SU-DHL-6 (cell line): ENCODE measurements around the gene EWSR1.

Experiments used
- H2AFZ ChIP-seq: fragments of 200-600 bp; sonication (generic); 2 replicates; pipeline ENCODE4 v1.6.1; 2014; ENCODE audit warnings: low read depth, mild to moderate bottlenecking, moderate library complexity, mixed read lengths, antibody characterized with exemption, low read length; ENCODE audit not compliant: severe bottlenecking
- H3F3A ChIP-seq: fragments of 200-600 bp; shearing (Covaris generic); 2 replicates; pipeline ENCODE4 v1.6.0; 2016; ENCODE audit warnings: antibody characterized with exemption, mild to moderate bottlenecking; ENCODE audit not compliant: insufficient read depth
- H3K27ac ChIP-seq: fragments of 200-600 bp; sonication (generic); 2 replicates; pipeline ENCODE4 v1.5.1; 2016; ENCODE audit warnings: low read depth, mild to moderate bottlenecking, low read length, moderate library complexity, mixed read lengths
- H3K27me3 ChIP-seq: fragments of 200-600 bp; sonication (generic), shearing (Covaris generic); 2 replicates; pipeline ENCODE4 v1.6.0; 2014; ENCODE audit warnings: mild to moderate bottlenecking, low read length
- H3K36me3 ChIP-seq: fragments of 200-600 bp; sonication (generic); 2 replicates; pipeline ENCODE4 v1.6.1; 2014; ENCODE audit warnings: mild to moderate bottlenecking, low read length, mixed read lengths
- H3K4me2 ChIP-seq: fragments of 300-600, 200-600 bp; shearing (Covaris generic), sonication (generic); 2 replicates; pipeline ENCODE4 v1.6.0; 2014; ENCODE audit warnings: low read length, low read depth, mild to moderate bottlenecking; ENCODE audit not compliant: poor library complexity, severe bottlenecking
- H3K4me3 ChIP-seq: fragments of 200-600 bp; sonication (generic); 2 replicates; pipeline ENCODE4 v1.5.1; 2014; ENCODE audit warnings: antibody characterized with exemption, low read length, mild to moderate bottlenecking, mixed read lengths; ENCODE audit not compliant: insufficient read depth, poor library complexity, severe bottlenecking
- H3K79me2 ChIP-seq: fragments of 200-600 bp; sonication (generic); 2 replicates; pipeline ENCODE4 v1.6.1; 2014; ENCODE audit warnings: mild to moderate bottlenecking, low read length, moderate library complexity; ENCODE audit not compliant: insufficient read depth
- H3K9ac ChIP-seq: fragments of 200-600 bp; sonication (generic); 2 replicates; pipeline ENCODE4 v1.7.0; 2014; ENCODE audit warnings: mild to moderate bottlenecking, low read length
- H3K9me2 ChIP-seq: fragments of 200-600 bp; sonication (generic); replicated peaks from 2 replicates; pipeline ENCODE4 v1.6.1; 2014; ENCODE audit warnings: low read length; ENCODE audit not compliant: insufficient read depth
- H3K9me3 ChIP-seq: fragments of 200-600 bp; sonication (generic); 2 replicates; pipeline ENCODE4 v1.6.1; 2014; ENCODE audit warnings: low read length, mixed read lengths; ENCODE audit not compliant: insufficient read depth
- H4K20me1 ChIP-seq: fragments of 200-600 bp; sonication (generic); 2 replicates; pipeline ENCODE4 v1.6.1; 2014; ENCODE audit warnings: low read depth, mild to moderate bottlenecking, antibody characterized with exemption, low read length, moderate library complexity, mixed read lengths
- EZH2phosphoT487 ChIP-seq: fragments of 200-600 bp; sonication (generic), shearing (Covaris generic); conservative IDR thresholded peaks from 2 replicates; pipeline ENCODE4 v1.6.1; 2018; ENCODE audit warnings: mild to moderate bottlenecking, antibody characterized with exemption, low read length, moderate library complexity, mixed read lengths
- TF ChIP-seq, protein P1 (sequence below): fragments of 200-600 bp; sonication (generic); IDR thresholded peaks from one replicate; pipeline ENCODE4 v1.5.1; 2017; ENCODE audit warnings: antibody characterized with exemption, mild to moderate bottlenecking, low read length, moderate library complexity; ENCODE audit not compliant: insufficient read depth, poor library complexity, severe bottlenecking

Gene EWSR1

GRCh38 chr22:29270475-29271271 is 2.6 kb downstream of the EWSR1 start:
- Histone ChIP-seq H3K9me3 (no peaks in the 10 kb centered on the region), H3K4me3 (peak overlapping the region; percentile 92), H3K36me3 (peaks cover 56% of the 10 kb centered on the region), H3K4me2 (peak overlapping the region; percentile 95), H3F3A (peaks cover 8% of the 10 kb centered on the region; the same call in 1 of the 2 replicates), H3K9ac (peak overlapping the region; percentile 98), H3K9me2 (no peaks in the 10 kb centered on the region), H4K20me1 (peaks cover 61% of the 10 kb centered on the region), H3K27me3 (no peaks in the 10 kb centered on the region), H3K79me2 (peaks cover 89% of the 10 kb centered on the region), H2AFZ (no peak overlapping the region), H3K27ac (peak overlapping the region; percentile 13; the same call in 1 of the 2 replicates)
- TF ChIP-seq EZH2phosphoT487: no peak
- TF ChIP-seq, protein P1, sequence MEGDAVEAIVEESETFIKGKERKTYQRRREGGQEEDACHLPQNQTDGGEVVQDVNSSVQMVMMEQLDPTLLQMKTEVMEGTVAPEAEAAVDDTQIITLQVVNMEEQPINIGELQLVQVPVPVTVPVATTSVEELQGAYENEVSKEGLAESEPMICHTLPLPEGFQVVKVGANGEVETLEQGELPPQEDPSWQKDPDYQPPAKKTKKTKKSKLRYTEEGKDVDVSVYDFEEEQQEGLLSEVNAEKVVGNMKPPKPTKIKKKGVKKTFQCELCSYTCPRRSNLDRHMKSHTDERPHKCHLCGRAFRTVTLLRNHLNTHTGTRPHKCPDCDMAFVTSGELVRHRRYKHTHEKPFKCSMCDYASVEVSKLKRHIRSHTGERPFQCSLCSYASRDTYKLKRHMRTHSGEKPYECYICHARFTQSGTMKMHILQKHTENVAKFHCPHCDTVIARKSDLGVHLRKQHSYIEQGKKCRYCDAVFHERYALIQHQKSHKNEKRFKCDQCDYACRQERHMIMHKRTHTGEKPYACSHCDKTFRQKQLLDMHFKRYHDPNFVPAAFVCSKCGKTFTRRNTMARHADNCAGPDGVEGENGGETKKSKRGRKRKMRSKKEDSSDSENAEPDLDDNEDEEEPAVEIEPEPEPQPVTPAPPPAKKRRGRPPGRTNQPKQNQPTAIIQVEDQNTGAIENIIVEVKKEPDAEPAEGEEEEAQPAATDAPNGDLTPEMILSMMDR: no peak

- H3K4me2 ChIP-seq: no peak overlapping the region
- H3K36me3 ChIP-seq: peaks cover 76% of the 10 kb centered on the region
- H3K4me3 ChIP-seq: no peak overlapping the region
- H3K79me2 ChIP-seq: peaks cover 97% of the 10 kb centered on the region
- no peak overlapping the region for H2AFZ ChIP-seq
- H3K27ac ChIP-seq: no peak overlapping the region
- H4K20me1 ChIP-seq: peaks cover 80% of the 10 kb centered on the region
- no peaks in the 10 kb centered on the region for H3K9me3 ChIP-seq
- H3F3A ChIP-seq: peaks cover 18% of the 10 kb centered on the region; the same call in 1 of the 2 replicates
- H3K27me3 ChIP-seq: no peaks in the 10 kb centered on the region
- no peak for TF ChIP-seq EZH2phosphoT487
- TF ChIP-seq, protein P1: no peak
- no peak overlapping the region for H3K9ac ChIP-seq
- no peaks in the 10 kb centered on the region for H3K9me2 ChIP-seq
Measured at GRCh38 chr22:29272624-29273023, 4.6 kb downstream of the EWSR1 start.

DNA sequence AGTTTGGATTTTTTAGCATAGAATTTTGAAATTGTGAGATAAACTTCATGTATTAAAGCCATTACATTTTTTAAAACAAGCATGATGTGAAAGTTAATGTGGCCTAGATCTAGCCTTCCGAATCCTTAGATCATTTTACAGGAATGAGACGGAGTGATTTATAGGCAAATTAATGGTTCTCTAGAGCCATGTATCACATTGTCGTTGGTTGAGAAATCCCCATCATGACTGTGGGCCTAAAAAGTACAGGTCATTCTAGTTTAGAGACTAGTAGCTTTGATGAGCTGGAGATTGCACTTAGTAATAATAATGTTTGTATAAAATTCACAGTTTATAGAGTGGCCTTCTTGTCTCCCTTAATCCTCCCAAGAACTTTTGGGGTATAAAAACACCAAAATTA is 7.1 kb downstream of the EWSR1 start:
- Histone ChIP-seq H3K27ac (no peak overlapping the region), H2AFZ (no peak overlapping the region), H3K9ac (no peak overlapping the region), H3K79me2 (peaks cover 94% of the 10 kb centered on the region), H3F3A (peaks cover 18% of the 10 kb centered on the region; the same call in 1 of the 2 replicates), H3K36me3 (peaks cover 87% of the 10 kb centered on the region), H3K4me3 (no peak overlapping the region), H3K27me3 (no peaks in the 10 kb centered on the region), H4K20me1 (peaks cover 87% of the 10 kb centered on the region), H3K9me2 (no peaks in the 10 kb centered on the region), H3K9me3 (no peaks in the 10 kb centered on the region), H3K4me2 (no peak overlapping the region)
- TF ChIP-seq, protein P1: no peak
- TF ChIP-seq EZH2phosphoT487: no peak
